Measurements from ENCODE around the gene ETDA. TPM values are rescaled to one million over a fixed set of nuclear protein-coding genes. Genes with fewer than 3 reads are reported as not detected.

Gene ETDA
- total RNA-seq, 1 donor from 2014 or later = not detected

- Mint-ChIP-seq H3K36me3 (ENCODE audit: low read depth, unreplicated experiment) (no peaks in the 10 kb centered on the region), H3K9me3 (ENCODE audit: unreplicated experiment) (no peaks in the 10 kb centered on the region), H3K27me3 (ENCODE audit: low read depth, unreplicated experiment) (no peaks in the 10 kb centered on the region), H3K4me1 (ENCODE audit: low read depth, unreplicated experiment) (peaks cover 1% of the 10 kb centered on the region), H3K4me3 (ENCODE audit: unreplicated experiment) (no peak overlapping the region), H3K27ac (ENCODE audit: unreplicated experiment) (no peak overlapping the region)
- no peak overlapping the region for H3K4me3 ChIP-seq (ENCODE audit: insufficient read depth, low read depth, low read length)
- H3K4me1 ChIP-seq (ENCODE audit: insufficient read depth, low read length) = no peaks in the 10 kb centered on the region
- TF ChIP-seq CTCF (IDR thresholded peaks at IDR 0.05; ENCODE audit: insufficient read depth, low read depth, low read length) = no peak
- TF ChIP-seq EZH2 (IDR thresholded peaks at IDR 0.05; ENCODE audit: insufficient read depth, low read length) = no peak
- DNase-seq (ENCODE audit: low read depth) (no peak), FAIRE-seq (no peak)
- no peaks in the 10 kb centered on the region for H4K20me1 ChIP-seq (ENCODE audit: insufficient read depth, low read length)
- H3K9ac ChIP-seq (ENCODE audit: low read length) = no peak overlapping the region
- H3K9me3 ChIP-seq (ENCODE audit: insufficient read depth, low read depth, low read length) = no peaks in the 10 kb centered on the region
- H2AFZ ChIP-seq (ENCODE audit: low read depth, low read length) = no peak overlapping the region
- no peaks in the 10 kb centered on the region for H3K27me3 ChIP-seq (ENCODE audit: insufficient read depth, low read length)
- no peaks in the 10 kb centered on the region for H3K36me3 ChIP-seq (ENCODE audit: insufficient read depth, low read length)
- no peak overlapping the region for H3K4me2 ChIP-seq (ENCODE audit: low read length)
- H3K27ac ChIP-seq (ENCODE audit: low read depth, low read length) = no peak overlapping the region
- no peaks in the 10 kb centered on the region for H3K79me2 ChIP-seq (ENCODE audit: insufficient read depth, low read length)
Observed at GRCh38 chrX:135302269-135302873, 50.5 kb downstream of the ETDA start.

Other genes starting within 250 kb of the ETDA start
- gene RTL8B, start 229.5 kb upstream of the ETDA start, total RNA-seq = 12.1 and 13.3 TPM in 2 replicates
- gene RTL8C, start 219.7 kb upstream of the ETDA start, total RNA-seq = 233 and 240 TPM in 2 replicates
- gene RTL8A, start 199.9 kb upstream of the ETDA start, total RNA-seq = 33.9 and 36.4 TPM in 2 replicates
- gene SMIM10L2B, start 153.3 kb upstream of the ETDA start, total RNA-seq = 2.7 and 3.2 TPM in 2 replicates
- gene ETDB, start 131.5 kb upstream of the ETDA start, total RNA-seq = not detected in 2 replicates
- gene CT55, start 80.7 kb upstream of the ETDA start, total RNA-seq = not detected in 2 replicates
- not detected in 2 replicates for gene ETDC, start 57.4 kb downstream of the ETDA start, total RNA-seq
- gene ZNF75D, start 92.0 kb downstream of the ETDA start, total RNA-seq = 5.2 and 5.4 TPM in 2 replicates
- gene ZNF449, start 92.7 kb downstream of the ETDA start, total RNA-seq = 6.6 and 6.8 TPM in 2 replicates
- gene SMIM10L2A, start 169.9 kb downstream of the ETDA start, total RNA-seq = 0.18 and 0.48 TPM in 2 replicates

Measured in astrocyte (in vitro differentiated cells and primary cell).